Measurements from ENCODE around the gene PARD6B. TPM values are rescaled to one million over a fixed set of nuclear protein-coding genes. Genes with fewer than 3 reads are reported as not detected.
"Not testable (repeated sequence)": the region's sequence is repeated elsewhere in the genome, so short reads cannot be mapped to it uniquely, and the experiment has no call there.

The PARD6B gene
- polyA plus RNA-seq, 5 donors, result 5.2 to 8.3 (median 6.6) TPM

DNA sequence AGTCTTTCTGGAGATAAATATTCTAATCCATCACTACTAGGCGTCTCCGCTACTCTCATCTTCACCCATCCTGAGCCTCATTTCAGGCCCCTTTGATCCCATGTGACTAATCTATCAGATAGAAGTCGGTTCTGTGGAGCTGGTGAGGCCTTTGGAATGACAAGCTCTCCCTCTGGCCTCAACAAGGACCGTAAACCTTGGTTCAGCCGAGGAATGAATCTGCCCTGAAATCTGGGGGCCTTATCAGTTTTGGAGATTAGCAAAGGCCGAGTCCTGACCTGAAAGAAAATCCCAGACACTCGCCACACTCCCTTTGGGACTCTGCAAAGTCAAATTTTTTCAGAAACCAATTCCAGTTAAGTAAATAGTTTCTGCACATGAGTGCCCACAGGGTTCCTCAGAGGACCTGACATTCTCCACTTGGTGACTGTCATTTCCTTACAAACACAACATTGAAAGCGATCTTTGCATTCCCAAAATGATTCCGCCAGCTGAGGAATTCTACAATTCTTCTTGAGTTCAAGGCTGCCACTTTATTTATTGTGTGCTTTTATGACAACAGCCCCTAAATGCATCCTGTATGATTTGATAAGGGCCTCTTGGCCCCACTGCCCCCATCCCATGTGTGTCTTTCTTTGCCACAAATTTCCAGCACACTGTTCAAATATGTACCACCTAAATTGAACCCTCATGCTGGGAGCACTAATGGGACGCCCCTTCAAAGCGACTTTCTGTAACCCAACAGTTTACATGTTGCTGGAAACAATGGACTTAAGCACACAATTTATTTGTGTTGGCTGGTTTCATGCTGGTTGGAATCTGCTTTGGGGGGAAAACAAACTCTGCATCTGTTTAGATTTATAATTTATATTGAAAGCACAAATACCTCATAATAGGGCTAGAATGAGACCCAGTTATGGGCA, 30.1 kb upstream of the PARD6B start:
- DNase-seq, result no peak

DNA sequence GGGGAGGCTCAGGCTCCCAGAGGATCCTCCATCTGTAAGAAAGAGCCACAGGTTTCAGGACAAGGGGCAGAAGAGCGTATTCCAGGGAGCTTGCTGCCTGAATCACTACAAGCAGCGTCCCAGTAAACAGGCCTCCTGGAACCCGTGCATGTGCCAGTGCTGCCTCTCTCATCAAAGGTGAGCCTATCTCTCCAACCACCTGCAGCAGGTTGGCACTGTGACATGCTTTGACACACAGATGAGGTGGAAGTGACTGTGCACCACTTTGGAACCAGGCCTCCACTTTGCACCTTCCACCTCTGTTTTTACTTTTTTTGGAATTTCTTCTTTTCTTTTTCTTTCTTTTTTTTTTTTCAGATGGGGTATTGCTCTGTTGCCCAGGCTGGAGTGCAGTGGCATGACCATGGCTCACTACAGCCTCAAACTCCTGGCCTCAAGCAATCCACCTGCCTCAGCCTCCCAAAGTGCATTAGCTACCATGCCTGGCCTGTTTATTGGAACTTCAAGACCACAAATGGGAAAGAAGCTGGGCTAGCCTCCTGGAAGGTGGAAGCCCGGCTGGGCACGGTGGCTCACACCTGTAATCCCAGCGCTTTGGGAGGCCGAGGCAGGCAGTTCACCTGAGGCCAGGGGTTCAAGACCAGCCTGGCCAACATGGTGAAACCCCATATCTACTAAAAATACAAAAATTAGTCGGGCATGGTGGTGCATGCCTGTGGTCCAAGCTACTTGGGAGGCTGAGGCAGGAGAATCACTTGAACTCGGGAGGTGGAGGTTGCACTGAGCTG, 27.5 kb upstream of the PARD6B start:
- not testable (repeated sequence) for DNase-seq

DNA sequence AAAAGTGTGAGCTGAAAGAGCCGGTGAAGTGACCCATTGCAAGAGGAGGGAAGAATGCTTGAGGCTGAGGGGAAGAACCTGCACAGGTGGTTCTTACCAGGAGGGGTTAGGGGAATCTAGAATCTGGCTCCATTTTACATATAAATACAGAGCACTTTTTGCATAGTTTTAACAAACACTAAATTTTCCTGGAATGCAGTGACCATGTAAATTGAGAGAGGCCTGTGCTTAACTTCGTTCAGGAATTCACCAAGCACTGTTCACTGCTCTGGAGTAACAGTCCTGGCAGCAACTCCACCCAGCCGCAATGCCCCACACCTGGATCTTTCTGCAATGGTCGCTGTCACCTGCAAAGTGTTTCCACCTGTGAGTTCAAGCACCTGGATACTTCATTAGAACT, 26.9 kb upstream of the PARD6B start:
- no peak for DNase-seq

DNA sequence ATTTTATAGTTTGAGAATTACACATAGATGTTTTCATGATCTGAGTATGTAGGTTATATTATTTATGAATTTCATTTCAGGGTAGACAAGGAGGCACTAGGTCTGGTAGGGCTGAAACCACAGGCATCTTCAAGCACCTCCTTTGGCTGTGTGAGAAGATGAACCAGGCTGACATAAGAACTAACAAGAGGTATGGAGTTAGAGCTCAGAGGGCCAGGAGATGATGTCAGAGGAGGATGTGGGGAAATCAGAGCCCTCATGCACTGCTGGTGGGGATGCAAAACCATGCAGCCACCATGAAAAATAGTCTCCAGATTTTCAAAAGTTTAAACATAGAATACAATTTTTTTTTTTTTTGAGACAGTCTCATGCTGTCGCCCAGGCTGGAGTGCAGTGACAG, 26.4 kb upstream of the PARD6B start:
- DNase-seq, result no peak

DNA sequence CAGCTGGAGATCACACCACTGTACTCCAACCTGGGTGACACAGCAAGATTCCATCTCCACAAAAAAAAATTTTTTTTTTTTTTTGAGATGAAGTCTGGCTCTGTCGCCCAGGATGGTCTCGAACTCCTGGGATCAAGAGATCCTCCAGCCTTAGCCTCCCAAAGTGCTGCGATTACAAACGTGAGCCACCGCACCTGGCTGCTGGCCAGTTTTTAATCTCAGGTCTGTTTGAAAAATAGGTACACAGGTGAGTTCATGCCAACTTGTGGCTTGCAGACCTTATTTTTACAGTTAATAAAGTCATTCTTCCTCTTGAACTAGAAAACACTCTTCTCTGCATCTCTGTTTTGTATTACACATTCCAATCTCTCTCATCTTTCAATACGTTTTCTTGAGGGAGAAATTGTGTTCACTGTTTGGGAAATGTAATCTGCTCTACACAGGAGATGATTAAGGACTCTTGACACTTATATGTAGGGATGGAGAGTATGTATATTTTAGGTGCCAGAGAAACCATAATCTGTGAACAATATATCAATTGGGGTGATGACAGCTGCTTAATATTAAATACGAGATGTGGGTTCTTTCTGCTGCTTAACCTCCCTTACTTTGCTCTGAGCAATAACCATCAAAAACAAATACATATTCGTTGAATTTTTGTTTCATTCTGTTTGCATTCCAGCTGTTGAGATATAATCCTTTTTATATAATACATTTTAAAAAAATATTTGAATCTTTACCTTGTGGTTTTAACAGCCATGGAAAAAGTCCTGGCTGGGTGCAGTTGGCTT, 22.3 kb upstream of the PARD6B start:
- DNase-seq, result no peak

DNA sequence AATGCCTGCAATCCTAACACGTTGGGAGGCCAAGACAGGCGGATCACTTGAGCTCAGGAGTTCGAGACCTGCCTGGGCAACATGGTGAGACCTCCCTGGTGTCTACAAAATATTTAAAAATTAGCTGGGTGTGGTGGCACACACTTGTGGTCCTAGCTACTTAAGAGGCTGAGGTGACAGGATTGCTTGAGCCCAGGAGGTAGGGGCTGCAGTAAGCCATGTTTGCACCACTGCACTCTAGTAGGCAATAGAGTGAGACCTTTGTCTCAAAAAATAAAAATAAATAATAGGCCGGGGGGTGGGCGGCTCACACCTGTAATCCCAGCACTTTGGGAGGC, 21.8 kb upstream of the PARD6B start:
- no peak for DNase-seq

DNA sequence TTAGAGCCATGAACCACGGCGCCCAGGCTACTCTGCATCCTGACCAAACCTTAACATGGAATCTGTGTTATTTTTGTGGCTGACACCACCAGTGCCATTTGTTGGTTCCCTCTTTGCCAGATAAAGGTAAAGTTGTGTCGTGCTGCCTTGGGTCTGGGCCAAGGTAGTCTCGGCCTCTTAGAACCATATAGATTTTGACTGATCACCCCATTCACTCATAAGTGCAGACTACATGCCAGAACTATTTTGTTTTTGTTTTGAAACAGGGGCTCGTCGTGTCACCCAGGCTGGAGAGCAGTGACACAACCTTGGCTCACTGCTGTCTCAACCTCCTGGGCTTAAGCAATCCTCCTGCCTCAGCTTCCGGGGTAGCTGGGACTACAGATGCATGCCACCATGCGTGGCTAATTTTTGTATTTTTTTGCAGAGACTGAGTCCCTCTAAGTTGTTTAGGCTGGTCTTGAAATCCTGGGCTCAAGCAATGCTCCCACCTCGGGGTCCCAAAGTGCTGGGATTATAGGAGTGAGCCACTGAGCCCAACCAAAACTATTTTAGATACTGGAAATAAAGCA, 20.8 kb upstream of the PARD6B start:
- no peak for DNase-seq

DNA sequence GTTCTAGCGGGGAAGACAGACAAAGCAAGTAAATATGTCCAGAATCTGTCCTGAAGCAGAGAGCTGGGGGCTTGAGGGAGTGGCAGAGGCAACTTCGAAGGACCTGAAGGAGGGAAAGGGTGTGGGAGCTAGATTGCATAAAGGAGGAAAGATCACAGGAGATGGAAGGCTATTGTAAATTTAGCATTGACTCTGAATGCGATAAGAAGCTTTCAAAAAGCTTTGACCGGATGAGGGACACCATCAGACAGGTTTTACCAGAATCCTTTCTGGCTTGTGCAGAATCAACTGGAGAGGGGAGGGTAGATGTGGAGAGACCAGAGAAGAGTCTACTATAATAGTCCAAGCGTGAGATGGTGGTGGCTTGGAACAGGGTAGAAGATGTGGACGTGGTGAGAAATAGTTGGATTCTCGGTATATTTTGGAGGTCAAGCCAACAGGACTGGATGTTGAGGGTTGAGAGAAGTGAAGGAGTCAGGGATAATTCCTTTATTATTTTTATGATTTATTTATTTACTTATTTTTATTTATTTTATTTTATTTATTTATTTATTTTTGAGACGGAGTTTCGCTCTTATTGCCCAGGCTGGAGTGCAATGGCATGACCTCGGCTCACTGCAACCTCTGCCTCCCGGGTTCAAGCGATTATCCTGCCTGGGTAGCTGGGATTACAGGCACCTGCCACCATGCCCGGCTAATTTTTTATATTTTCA, 20.1 kb upstream of the PARD6B start:
- no peak for DNase-seq

DNA sequence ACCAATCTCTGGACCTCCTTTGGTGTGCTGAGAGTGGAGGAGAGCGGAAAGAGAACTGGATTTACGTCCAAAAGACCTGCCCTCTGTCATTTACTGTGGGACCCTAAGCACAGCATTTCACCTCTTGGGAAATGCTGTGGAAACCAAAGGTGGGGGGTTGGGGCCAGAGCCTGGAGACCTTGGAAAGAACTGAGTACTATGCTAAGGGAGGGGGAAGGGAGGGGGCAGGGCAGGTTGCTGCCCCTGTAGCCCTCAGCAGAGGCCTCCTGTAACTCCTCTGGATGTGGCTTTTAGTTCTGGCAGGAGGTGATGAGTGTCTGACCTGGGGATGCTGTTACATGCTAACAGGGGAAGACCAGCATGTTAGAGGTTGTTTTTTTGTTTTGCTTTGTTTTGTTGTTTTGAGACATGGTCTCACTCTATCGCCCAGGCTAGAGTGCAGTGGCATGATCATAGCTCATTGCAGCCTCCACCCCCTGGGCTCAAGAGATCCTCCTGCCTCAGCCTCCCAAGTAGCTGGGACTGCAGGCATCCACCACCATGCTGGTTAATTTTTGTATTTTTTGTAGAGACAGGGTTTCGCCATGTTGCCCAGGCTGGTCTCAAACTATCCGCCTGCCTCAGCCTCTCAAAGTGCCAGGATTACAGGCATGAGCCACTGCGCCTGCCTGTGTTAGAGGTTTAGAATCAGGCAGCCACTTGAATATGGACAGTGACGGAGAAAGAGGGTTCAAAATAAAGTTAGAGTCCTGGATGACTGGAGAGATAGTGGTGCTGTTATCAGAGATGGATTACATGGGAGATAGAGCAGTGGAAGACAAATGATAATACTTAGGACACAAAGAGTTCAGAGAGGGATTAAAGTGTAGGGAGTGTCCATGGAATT, 18.4 kb upstream of the PARD6B start:
- no peak for DNase-seq

DNA sequence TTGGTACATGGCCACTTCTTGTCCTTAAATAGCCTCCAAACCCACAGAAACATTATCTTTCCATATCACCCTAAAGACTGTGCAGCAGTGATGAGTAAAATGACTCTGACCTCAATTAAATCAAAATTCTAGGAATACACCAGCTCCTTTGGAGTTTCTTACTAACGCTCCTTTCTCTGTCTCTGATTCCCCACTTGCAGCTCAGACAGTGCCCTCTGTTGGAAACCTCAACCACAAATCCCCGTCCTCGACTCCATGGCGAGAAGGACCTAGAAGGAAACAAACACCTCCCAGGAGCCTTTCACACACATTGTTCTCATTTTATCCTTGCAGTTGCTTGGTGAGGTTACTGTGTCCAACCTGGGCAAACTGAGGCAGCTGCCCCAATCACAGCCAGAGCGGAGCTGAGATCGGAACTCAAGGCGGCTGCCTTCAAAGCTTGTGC, 17.7 kb upstream of the PARD6B start:
- no peak for DNase-seq

DNA sequence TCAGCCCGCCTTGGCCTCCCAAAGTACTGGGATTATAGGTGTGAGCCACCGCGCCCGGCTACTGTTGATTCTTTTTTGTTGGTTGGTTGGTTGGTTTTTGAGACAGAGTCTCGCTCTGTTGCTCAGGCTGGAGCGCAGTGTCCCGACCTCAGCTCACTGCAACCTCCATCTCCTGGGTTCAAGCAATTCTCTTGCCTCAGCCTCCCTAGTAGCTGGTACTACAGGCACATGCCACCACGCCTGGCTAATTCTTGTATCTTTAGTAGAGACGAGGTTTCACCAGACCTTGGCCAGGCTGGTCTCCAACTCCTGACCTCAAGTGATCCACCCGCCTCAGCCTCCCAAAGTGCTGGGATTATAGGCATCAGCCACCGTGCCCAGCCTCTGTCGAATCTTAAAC, 17.0 kb upstream of the PARD6B start:
- DNase-seq, result not testable (repeated sequence)

DNA sequence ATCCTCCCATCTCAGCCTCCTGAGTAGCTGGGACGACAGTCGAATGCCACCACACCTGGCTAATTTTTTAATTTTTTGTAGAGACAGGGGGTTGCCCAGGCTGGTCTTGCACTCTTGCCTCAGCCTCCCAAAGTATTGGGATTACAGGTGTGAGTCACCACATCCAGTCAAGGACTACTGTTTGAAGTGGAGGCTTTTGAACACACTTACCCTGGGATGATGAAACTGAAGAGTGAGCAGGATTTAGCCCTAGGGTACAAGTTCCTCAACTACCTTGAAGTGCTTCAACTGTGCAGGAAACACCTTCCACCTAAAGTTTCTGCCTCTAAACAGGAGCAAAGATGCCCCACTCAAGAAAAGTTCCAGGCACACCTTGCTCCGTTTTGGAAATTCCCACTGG, 15.7 kb upstream of the PARD6B start:
- DNase-seq, result no peak

DNA sequence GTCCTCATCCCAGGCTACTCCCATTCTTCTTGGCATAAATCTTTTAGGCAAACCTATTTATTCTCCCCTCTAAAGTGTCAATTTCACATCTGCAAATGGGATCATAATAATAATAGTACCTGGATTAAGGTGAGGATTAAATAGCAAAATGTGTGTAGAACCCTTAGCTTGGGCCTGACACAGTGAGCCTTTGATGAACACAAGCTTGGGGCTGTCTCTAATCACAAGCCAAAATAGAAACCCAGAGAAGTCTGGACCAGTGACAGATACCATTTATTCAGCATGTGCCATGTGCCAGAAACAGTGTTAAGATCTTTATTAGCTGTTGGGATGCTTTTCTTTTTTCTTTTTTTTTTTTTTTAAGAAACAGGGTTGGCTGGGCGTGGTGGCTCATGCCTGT, 14.9 kb upstream of the PARD6B start:
- no peak for DNase-seq

DNA sequence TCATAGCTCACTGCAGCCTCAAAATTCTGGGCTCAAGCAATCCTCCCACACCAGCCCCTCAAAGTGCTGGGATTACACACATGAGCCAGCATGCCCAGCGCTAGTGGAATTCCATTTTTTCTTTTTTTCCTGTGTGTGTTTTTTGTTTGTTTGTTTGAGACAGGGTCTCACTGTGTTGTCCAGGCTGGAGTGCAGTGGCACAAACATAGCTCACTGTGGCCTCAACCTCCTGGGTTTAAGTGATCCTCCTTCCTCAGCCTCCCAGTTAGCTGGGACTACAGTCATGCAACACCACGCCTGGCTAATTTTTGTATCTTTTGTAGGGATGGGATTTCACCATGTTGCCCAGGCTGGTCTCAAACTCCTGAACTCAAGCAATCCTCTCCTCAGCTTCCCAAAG, 14.1 kb upstream of the PARD6B start:
- no peak for DNase-seq

DNA sequence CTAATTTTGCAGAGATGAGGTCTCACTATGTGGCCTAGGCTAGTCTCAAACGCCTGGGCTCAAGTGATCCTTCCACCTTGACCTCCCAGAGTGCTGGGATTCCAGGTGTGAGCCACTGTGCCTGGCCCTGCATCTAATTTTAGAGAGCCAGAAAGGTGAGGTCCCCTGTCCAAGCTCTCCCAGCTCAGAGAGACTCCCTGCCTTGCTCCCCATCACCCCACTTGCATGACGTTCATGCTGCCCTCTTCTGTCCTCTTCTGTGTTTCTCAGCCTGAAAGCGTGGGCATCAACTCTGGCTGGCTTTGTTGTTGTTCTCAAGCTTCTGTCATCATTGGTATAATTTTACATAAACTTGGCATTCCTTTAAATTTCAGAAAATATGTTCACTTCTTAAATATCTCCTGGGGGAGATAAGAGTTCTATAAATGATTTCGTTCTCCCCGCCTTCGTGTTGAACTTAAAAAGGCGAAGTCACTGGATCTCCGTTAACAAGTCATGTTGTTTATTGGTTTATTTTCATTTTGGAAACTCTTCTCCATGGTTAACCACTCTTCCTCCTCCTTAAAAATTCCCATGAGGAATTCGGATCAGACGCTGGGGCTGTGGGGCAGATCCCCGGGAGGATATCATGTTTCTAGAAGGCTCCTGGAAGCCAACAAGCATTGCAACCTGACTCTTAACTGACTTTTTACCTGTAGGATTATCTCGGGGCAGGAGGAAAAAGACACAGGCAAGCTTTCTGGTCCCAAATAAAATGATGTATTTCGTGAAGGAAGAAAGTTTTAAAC, 13.2 kb upstream of the PARD6B start:
- DNase-seq, result no peak

DNA sequence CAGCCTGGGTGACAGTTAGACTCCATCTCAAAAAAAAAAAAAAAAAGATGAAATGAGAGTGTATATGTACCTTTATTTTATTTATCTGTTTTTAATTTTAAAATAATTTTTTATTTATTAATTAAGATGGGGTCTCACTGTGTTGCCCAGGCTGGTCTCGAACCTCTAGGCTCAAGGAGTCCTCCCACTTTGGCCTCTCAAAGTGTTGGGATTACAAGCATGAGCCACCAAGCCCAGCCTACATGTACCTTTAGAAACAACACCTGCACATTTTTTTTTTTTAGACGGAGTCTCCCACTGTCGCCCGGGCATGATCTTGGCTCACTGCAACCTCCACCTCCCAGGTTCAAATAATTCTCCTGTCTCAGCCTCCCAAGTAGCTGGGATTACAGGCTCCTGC, 12.1 kb upstream of the PARD6B start:
- DNase-seq, result no peak

DNA sequence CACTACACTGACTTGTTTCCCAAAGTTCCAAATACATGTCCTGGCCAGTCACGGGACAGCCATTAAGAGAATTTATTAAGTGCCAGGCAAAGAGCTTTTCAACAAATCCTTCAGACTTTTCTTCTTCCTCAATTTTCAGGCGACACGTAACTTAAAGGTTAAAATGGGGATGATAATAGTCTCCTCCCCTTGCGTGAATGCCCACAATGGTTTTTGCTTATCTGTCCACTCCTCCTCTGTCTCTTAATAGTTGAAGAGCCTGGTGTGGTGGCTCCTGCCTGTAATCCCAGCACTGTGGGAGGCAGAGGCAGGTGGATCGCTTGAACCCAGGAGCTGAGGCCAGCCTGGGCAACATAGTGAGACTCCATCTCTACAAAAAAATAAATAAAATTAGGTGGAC, 11.4 kb upstream of the PARD6B start:
- DNase-seq, result no peak

DNA sequence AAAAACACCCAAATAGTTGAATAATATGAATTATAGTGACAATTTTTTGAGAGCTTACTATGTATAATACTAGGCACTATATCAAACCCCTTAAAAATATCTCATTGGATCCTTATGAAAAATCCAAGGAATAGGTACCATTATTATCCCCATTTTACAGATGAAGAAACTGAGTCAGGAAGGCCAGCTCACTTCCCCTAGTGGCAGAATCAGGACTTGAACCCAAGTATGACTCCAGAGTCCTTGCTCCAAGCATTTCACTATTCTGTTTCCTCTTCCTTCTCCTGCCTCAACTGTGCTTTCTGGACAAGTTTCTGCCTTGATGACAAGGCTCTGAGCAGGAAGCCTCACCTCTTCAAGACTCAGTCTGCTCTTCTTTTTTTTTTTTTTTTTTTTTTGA, 10.8 kb upstream of the PARD6B start:
- no peak for DNase-seq

DNA sequence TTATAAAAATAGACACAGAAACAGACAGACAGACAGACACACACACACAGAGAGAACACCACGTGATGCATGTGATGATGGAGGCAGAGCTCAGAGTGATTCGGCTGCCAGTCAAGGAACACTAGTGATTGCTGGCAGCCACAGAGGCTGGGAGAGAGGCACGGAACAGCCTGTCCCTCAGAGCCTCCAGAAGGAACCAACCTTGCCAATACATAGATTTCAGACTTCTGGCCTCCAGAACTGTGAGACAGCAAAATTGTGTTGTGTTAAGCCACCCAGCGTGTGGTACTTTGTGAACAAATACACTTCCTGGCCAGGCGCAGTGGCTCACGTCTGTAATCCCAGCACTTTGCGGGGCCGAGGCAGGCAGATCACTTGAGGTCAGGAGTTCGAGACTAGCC, 9.5 kb upstream of the PARD6B start:
- DNase-seq, result no peak
